HG03457 (cell line): ENCODE data around the gene PLCB1.
"Not testable (repeated sequence)": the region's sequence is repeated elsewhere in the genome, so short reads cannot be mapped to it uniquely, and the experiment has no call there.

Experiments
- ATAC-seq: cut with Tn5 transposase; IDR thresholded peaks from one replicate; pipeline ENCODE4 v1.9.1; 2021; ENCODE audit warnings: moderate number of reproducible peaks; ENCODE audit not compliant: unreplicated experiment

The PLCB1 gene

GRCh38 chr20:8639112-8639778 is 507.2 kb downstream of the PLCB1 start:
- no peak for ATAC-seq

- no peak for ATAC-seq
These were observed 508.4 kb downstream of the PLCB1 start for GRCh38 chr20:8640461-8640860.

GRCh38 chr20:8642247-8642646 is 510.2 kb downstream of the PLCB1 start:
- no peak for ATAC-seq

- not testable (repeated sequence) for ATAC-seq
These were observed 512.4 kb downstream of the PLCB1 start for GRCh38 chr20:8644468-8644867.

GRCh38 chr20:8645326-8645725 is 513.3 kb downstream of the PLCB1 start:
- no peak for ATAC-seq

- ATAC-seq = no peak
These were observed 514.0 kb downstream of the PLCB1 start for GRCh38 chr20:8646033-8646441.

GRCh38 chr20:8646716-8647115 is 514.6 kb downstream of the PLCB1 start:
- no peak for ATAC-seq

- ATAC-seq = no peak
These were observed 515.9 kb downstream of the PLCB1 start for GRCh38 chr20:8647961-8648441.

GRCh38 chr20:8648466-8648865 is 516.4 kb downstream of the PLCB1 start:
- ATAC-seq = no peak

GRCh38 chr20:8652396-8652795 is 520.3 kb downstream of the PLCB1 start:
- ATAC-seq = no peak

GRCh38 chr20:8654486-8654885 is 522.4 kb downstream of the PLCB1 start:
- ATAC-seq = no peak

GRCh38 chr20:8656335-8656734 is 524.3 kb downstream of the PLCB1 start:
- ATAC-seq = no peak

GRCh38 chr20:8657664-8658063 is 525.6 kb downstream of the PLCB1 start:
- ATAC-seq = no peak

- ATAC-seq = no peak
These were observed 526.0 kb downstream of the PLCB1 start for GRCh38 chr20:8658103-8658502.

- no peak for ATAC-seq
These were observed 529.3 kb downstream of the PLCB1 start for GRCh38 chr20:8661229-8661952.

- ATAC-seq = no peak
These were observed 530.4 kb downstream of the PLCB1 start for GRCh38 chr20:8662433-8662954.

GRCh38 chr20:8663424-8663823 is 531.4 kb downstream of the PLCB1 start:
- ATAC-seq = no peak

GRCh38 chr20:8664778-8665177 is 532.7 kb downstream of the PLCB1 start:
- no peak for ATAC-seq

- no peak for ATAC-seq
These were observed 535.2 kb downstream of the PLCB1 start for GRCh38 chr20:8667306-8667705.

GRCh38 chr20:8670207-8670892 is 538.3 kb downstream of the PLCB1 start:
- no peak for ATAC-seq

GRCh38 chr20:8670893-8671215 is 538.8 kb downstream of the PLCB1 start:
- no peak for ATAC-seq
